Measurements from ENCODE around the gene COL5A1. TPM values are rescaled to one million over a fixed set of nuclear protein-coding genes. Genes with fewer than 3 reads are reported as not detected.

The COL5A1 gene
- total and polyA plus RNA-seq, 2 experiments from 2014 or later: 211 to 812 TPM

DNA sequence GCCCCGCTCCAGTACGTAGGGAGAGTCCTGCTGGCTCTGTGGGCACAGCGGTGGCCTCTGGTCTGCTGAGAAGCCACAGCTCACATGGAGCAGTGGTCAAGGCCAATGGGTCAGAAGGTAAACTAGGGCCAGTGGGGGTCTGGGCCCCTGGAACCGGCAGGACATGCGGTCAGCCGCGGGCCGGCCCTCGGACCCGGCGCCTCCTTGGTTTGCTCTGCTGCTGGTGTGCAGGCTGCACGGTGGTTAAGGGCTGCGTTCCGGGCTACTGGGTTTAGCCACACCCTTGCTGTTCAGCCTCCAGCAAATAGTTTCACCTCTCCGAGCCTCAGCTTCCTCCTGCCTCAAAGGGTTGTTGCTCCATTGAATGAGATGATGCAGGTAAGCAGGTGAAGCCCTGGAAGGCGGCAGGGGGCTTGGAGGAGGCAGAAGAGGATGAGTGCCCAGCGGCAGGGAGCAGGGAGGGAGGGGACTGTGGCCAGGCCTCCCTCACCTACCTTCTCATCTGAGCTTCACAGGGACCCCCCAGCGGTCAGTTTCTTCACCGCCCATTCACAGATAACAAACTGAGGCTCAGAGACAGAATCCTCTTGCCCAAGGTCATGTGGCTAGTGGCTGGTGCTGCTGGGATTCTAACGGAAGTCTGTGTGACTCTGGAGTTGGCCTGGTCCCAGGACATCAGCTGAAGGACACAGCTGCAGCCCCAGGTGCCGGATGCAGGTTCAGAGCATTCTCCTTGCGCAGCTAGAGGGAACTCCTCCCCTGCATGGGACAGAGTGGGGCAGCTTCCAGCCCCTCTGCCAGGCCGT lies 3.7 kb upstream of the COL5A1 start:
- Histone ChIP-seq H2AFZ (no peak overlapping the region), H3K79me2 (ENCODE audit: insufficient read depth) (peaks cover 11% of the 10 kb centered on the region), H3K9me3 (ENCODE audit: low read depth) (no peaks in the 10 kb centered on the region), H3K4me3 (no peak overlapping the region), H3K4me1 (ENCODE audit: insufficient read depth) (peaks cover 7% of the 10 kb centered on the region; the same call in 1 of the 2 replicates), H3K4me2 (ENCODE audit: unreplicated experiment) (no peak overlapping the region), H3K9ac (no peak overlapping the region), H3F3A (ENCODE audit: insufficient read depth) (peaks cover 10% of the 10 kb centered on the region), H3K27ac (no peak overlapping the region), H3K9me2 (ENCODE audit: insufficient read depth) (no peaks in the 10 kb centered on the region), H3K36me3 (ENCODE audit: low read depth) (no peaks in the 10 kb centered on the region), H3K27me3 (replicated peaks; ENCODE audit: insufficient read depth) (no peaks in the 10 kb centered on the region), H4K20me1 (ENCODE audit: insufficient read depth) (no peaks in the 10 kb centered on the region)
- WGBS, 2 experiments (ENCODE audit: low coverage in 1 of 2, low lambda C conversion rate in 2 of 2, missing lambda C conversion rate in 2 of 2): 93 to 94% methylated on average over 16 to 23 of the region's 23 CpGs
- TF ChIP-seq EZH2 (IDR thresholded peaks at IDR 0.05; ENCODE audit: insufficient read depth, poor library complexity, severe bottlenecking) (no peak), EZH2phosphoT487 (IDR thresholded peaks at IDR 0.05; ENCODE audit: insufficient read depth, low read depth) (no peak)
- in situ Hi-C loops (cut with MboI): no loop called here
- DNase-seq: no peak

DNA sequence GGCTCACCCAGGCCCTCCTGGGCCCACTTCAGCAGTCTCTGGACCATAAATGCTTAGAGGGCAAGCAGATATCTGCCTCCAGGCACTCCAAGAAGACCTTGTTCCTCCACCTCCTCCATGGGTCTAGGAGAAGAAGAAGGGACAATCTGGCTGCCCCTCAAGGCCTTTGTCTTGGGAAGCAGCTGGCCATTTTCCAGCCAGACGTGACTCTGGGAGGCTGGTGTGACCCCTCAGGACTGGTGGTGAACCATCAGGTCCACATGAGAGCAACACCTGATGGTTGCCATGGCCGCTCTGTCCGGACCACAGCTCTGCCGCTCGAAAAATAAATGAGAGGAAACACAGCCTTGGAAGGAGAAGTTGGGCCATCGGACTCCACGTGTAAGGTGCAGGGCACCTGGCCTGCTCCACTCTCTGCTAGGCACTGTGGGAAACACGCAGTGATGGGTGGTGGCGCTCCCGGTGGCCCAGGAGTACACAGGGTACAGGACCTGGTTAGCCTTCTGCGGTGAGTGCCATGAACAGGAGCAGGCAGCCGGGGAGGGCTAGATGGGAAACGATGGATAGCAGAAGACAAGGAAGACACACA lies 3.0 kb upstream of the COL5A1 start:
- Histone ChIP-seq H2AFZ (no peak overlapping the region), H3K27ac (no peak overlapping the region), H4K20me1 (ENCODE audit: insufficient read depth) (no peaks in the 10 kb centered on the region), H3K4me1 (ENCODE audit: insufficient read depth) (peaks cover 7% of the 10 kb centered on the region; the same call in 1 of the 2 replicates), H3K9ac (no peak overlapping the region), H3K9me2 (ENCODE audit: insufficient read depth) (no peaks in the 10 kb centered on the region), H3K36me3 (ENCODE audit: low read depth) (no peaks in the 10 kb centered on the region), H3F3A (ENCODE audit: insufficient read depth) (peaks cover 17% of the 10 kb centered on the region), H3K9me3 (ENCODE audit: low read depth) (no peaks in the 10 kb centered on the region), H3K4me2 (ENCODE audit: unreplicated experiment) (no peak overlapping the region), H3K4me3 (no peak overlapping the region), H3K27me3 (replicated peaks; ENCODE audit: insufficient read depth) (no peaks in the 10 kb centered on the region), H3K79me2 (ENCODE audit: insufficient read depth) (peaks cover 18% of the 10 kb centered on the region)
- 98% methylated on average over 13 of the region's 13 CpGs for WGBS, 2 experiments (ENCODE audit: low coverage in 1 of 2, low lambda C conversion rate in 2 of 2, missing lambda C conversion rate in 2 of 2)
- TF ChIP-seq EZH2 (IDR thresholded peaks at IDR 0.05; ENCODE audit: insufficient read depth, poor library complexity, severe bottlenecking): no peak
- no peak for TF ChIP-seq EZH2phosphoT487 (IDR thresholded peaks at IDR 0.05; ENCODE audit: insufficient read depth, low read depth)
- in situ Hi-C loops (cut with MboI): no loop called here
- no peak for DNase-seq

DNA sequence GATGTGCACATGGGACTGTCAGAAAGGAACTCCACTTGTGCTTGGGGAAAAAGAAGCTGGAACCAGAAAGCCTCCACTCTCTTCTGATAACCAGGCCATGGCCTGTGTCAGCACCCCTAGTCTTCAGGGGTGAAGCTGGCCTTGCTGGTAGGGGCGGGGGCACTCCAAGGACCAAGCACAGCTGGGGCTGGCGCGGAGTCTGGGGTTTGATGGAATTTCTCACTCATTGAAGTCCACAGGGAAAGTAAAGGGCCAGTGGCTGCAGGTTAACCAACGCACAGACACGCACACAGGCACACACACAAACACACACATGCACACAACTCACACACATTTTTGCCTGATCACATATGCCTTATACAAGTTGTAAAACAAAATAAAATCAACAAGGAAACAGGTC lies 1.6 kb upstream of the COL5A1 start:
- no peak for DNase-seq
- WGBS, 2 experiments (ENCODE audit: low coverage in 1 of 2, low lambda C conversion rate in 2 of 2, missing lambda C conversion rate in 2 of 2): 99 to 100% methylated on average over 5 of the region's 5 CpGs
- H4K20me1 ChIP-seq (ENCODE audit: insufficient read depth): no peaks in the 10 kb centered on the region
- peaks cover 7% of the 10 kb centered on the region; the same call in 1 of the 2 replicates for H3K4me1 ChIP-seq (ENCODE audit: insufficient read depth)
- H2AFZ ChIP-seq: no peak overlapping the region
- peaks cover 24% of the 10 kb centered on the region for H3K79me2 ChIP-seq (ENCODE audit: insufficient read depth)
- H3K27ac ChIP-seq: no peak overlapping the region
- no peaks in the 10 kb centered on the region for H3K36me3 ChIP-seq (ENCODE audit: low read depth)
- no peaks in the 10 kb centered on the region for H3K9me3 ChIP-seq (ENCODE audit: low read depth)
- H3K4me2 ChIP-seq (ENCODE audit: unreplicated experiment): no peak overlapping the region
- in situ Hi-C loops (cut with MboI): no loop called here
- H3F3A ChIP-seq (ENCODE audit: insufficient read depth): peaks cover 21% of the 10 kb centered on the region
- no peak overlapping the region for H3K4me3 ChIP-seq
- H3K9ac ChIP-seq: no peak overlapping the region
- no peaks in the 10 kb centered on the region for H3K27me3 ChIP-seq (replicated peaks; ENCODE audit: insufficient read depth)
- no peak for TF ChIP-seq EZH2phosphoT487 (IDR thresholded peaks at IDR 0.05; ENCODE audit: insufficient read depth, low read depth)
- TF ChIP-seq EZH2 (IDR thresholded peaks at IDR 0.05; ENCODE audit: insufficient read depth, poor library complexity, severe bottlenecking): no peak
- no peaks in the 10 kb centered on the region for H3K9me2 ChIP-seq (ENCODE audit: insufficient read depth)

DNA sequence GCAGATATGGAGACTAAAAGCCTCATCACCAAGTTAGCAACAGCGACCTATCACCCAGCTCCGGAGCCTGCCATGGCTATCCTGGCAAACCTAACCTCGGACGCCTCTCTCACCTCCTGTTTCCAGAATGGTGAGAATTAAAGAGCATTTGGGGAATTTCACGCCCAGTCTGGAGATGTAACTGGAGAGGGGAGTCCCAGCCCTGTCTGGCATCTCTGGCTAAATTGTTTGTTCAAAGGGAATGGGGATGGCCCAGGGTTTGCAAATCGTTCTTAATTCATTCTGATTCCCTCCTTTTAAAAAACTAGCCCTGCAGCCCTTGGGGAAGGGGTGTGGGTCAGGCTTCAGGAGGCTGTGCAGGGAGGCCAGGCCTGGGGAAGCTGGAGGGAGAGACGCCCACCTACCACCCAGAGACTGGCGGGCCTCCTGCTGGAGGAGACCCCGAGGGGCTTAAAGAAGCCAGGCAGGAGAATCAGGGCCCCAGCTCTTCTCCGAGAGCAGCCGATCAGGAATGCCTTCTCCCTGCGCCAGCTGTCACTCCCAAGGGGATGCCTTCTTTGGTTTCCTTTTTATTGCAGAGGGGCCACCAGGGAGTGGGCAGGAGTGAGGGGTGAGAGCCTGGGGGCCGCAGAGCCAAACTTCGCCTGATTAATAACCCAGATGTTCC lies 964 bp upstream of the COL5A1 start:
- no peak for DNase-seq
- peaks cover 22% of the 10 kb centered on the region for H3F3A ChIP-seq (ENCODE audit: insufficient read depth)
- TF ChIP-seq EZH2 (IDR thresholded peaks at IDR 0.05; ENCODE audit: insufficient read depth, poor library complexity, severe bottlenecking) (no peak), EZH2phosphoT487 (IDR thresholded peaks at IDR 0.05; ENCODE audit: insufficient read depth, low read depth) (no peak)
- peak overlapping the region; percentile 97 for H3K9ac ChIP-seq
- 0 out of 2 replicates have a peak, but pooled peaks cover under 1% of the 10 kb centered on the region for H4K20me1 ChIP-seq (ENCODE audit: insufficient read depth)
- in situ Hi-C loops (cut with MboI): no loop called here
- no peaks in the 10 kb centered on the region for H3K9me2 ChIP-seq (ENCODE audit: insufficient read depth)
- H3K27me3 ChIP-seq (replicated peaks; ENCODE audit: insufficient read depth): no peaks in the 10 kb centered on the region
- H2AFZ ChIP-seq: peak overlapping the region; percentile 46; the same call in 1 of the 2 replicates
- 61% methylated on average over 14 of the region's 14 CpGs for WGBS, 2 experiments (ENCODE audit: low coverage in 1 of 2, low lambda C conversion rate in 2 of 2, missing lambda C conversion rate in 2 of 2)
- H3K79me2 ChIP-seq (ENCODE audit: insufficient read depth): peaks cover 30% of the 10 kb centered on the region
- H3K27ac ChIP-seq: peak overlapping the region; percentile 94
- H3K9me3 ChIP-seq (ENCODE audit: low read depth): no peaks in the 10 kb centered on the region
- H3K4me2 ChIP-seq (ENCODE audit: unreplicated experiment): peak overlapping the region; percentile 93
- no peaks in the 10 kb centered on the region for H3K36me3 ChIP-seq (ENCODE audit: low read depth)
- peaks cover 11% of the 10 kb centered on the region; the same call in 1 of the 2 replicates for H3K4me1 ChIP-seq (ENCODE audit: insufficient read depth)
- peak overlapping the region; percentile 100 for H3K4me3 ChIP-seq
